22Rv1 (cell line): ENCODE data around the gene XRN2.

ENCODE experiments used
- H3K27ac ChIP-seq: fragments of 450-650 bp; 2 replicates; pipeline ENCODE4 v1.5.1; 2017
- CTCF ChIP-seq: fragments of 450-650 bp; IDR thresholded peaks from 2 replicates; pipeline ENCODE4 v1.5.1; 2017; ENCODE audit warnings: mild to moderate bottlenecking
- ZFX ChIP-seq: fragments of 450-650 bp; IDR thresholded peaks from 2 replicates; pipeline ENCODE4 v1.6.1; 2017; ENCODE audit warnings: antibody characterized with exemption, borderline replicate concordance

The XRN2 gene

DNA sequence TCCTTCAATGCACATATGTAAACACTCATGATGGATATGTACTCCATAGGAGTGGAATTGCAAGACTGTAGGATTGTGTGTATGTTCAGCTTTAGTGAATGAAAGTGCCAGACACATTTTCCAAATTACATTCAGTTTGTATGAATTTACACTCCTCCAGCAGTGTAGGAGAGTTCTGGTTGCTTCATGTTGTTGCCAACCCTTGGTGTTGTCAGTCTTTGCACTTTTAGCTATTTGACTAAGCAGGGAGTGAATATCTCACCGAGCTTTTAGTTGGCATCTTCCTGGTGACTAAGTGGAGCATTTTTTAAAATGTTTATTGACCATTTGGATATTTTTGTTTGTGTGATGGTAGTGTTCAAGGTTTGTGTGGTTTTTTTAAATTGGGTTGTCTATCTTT, 70.3 kb downstream of the XRN2 start:
- H3K27ac ChIP-seq = no peak overlapping the region
- TF ChIP-seq ZFX (no peak), CTCF (no peak)

- TF ChIP-seq ZFX (no peak), CTCF (no peak)
- no peak overlapping the region for H3K27ac ChIP-seq
Measured at GRCh38 chr20:21376626-21377025, 73.5 kb downstream of the XRN2 start.

DNA sequence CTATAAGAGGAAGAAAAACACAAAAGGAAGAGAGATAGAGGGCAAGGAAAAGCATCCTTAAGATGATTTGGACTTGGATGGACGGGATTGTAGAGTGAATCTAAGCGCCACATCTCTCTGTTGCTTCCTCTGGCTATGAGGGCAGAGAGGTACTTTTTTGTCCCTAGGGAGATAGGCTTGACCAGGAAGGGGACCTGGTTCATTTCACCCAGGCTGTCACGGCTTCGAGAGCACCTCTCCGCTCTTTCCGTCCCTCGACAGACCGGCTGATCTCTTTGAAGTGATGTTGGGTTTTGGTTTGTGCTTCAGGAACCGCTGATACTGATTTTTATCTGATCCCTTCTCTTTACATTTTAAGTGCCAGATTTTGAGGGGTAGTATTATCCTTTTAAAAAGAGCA, 74.6 kb downstream of the XRN2 start:
- TF ChIP-seq CTCF (no peak), ZFX (no peak)
- H3K27ac ChIP-seq = no peak overlapping the region

GRCh38 chr20:21378259-21378658, 75.1 kb downstream of the XRN2 start:
- no peak overlapping the region for H3K27ac ChIP-seq
- TF ChIP-seq CTCF = no peak
- no peak for TF ChIP-seq ZFX

DNA sequence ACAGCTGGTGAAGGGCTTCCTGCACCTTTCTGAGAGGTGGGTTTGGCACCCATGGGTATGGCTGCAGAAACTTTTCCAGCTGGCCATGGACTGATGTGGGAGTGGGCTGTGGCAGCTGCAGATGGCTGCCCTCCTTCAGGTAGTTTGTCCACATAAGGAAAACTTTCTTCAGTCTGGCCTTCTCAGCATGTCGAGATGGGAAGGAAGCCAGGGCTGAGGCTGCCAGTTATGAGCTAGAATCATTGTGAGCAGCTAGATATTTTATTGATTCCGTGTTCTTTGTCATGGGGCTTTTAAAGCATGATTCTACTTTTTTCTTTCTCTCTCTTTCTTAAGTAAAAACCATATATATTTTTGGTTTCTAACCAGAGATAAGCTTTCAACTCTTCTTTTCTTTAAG, 77.6 kb downstream of the XRN2 start:
- H3K27ac ChIP-seq = no peak overlapping the region
- TF ChIP-seq ZFX = no peak
- TF ChIP-seq CTCF = no peak

GRCh38 chr20:21381619-21382018, 78.5 kb downstream of the XRN2 start:
- no peak overlapping the region for H3K27ac ChIP-seq
- TF ChIP-seq ZFX (no peak), CTCF (no peak)

DNA sequence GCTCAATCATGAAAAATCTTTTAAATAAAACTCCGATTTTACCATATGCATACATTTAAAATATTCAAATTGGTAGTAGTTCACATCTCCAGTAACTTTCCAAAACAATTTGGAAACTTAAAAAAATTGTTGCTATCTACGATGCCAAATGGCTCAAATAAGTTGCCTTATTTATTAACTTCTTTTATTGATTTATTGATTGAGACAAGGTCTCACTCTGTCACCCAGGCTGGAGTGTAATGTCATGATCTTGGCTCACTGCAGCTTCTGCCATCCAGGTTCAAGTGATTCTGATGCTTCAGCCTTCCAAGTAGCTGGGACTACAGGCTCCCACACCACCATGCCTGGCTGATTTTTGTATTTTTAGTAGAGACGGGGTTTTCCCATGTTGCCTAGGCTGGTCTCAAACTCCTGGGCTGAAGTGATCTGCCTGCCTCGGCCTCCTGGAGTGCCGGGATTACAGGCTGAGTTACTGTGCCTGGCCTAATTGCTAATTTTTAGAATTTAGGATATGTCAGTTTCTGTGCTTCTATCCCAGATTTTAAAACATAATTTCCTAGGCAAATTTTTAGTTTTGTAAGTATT, 81.3 kb downstream of the XRN2 start:
- no peak overlapping the region for H3K27ac ChIP-seq
- TF ChIP-seq CTCF (no peak), ZFX (no peak)
